Naive thymus-derived CD4-positive, alpha-beta T cell (primary cell): ENCODE results near the gene CUEDC1. TPM values are rescaled to one million over a fixed set of nuclear protein-coding genes. Genes with fewer than 3 reads are reported as not detected.
A peak's percentile ranks its signal among the peaks of the same experiment; 100 is the strongest.

Experiments
- ATAC-seq: fragments of 150-1000 bp; cut with Tn5 transposase; 2 replicates; pipeline ENCODE4 v1.10.0; 2021; ENCODE audit warnings: mild to moderate bottlenecking, moderate library complexity
- CTCF ChIA-PET: fragments of 350-600 bp; sonication (Branson Sonifier 250); formaldehyde crosslinking; loops from one replicate; lab custom pipeline; 2021; ENCODE audit warnings: antibody characterized with exemption; lab: Charles Lee
- POLR2A ChIA-PET: fragments of 350-600 bp; sonication (Branson Sonifier 250); formaldehyde crosslinking; loops from one replicate; lab custom pipeline; 2021; ENCODE audit warnings: antibody characterized with exemption, inconsistent platforms; lab: Charles Lee
- DNase-seq, 9 donors: peaks; one replicate each; pipeline versions ENCODE4 v3.0.0 to v3.0.0-alpha.2; 2020 to 2022; ENCODE audit warnings: mixed read lengths in 1 of 9
- H3K27ac ChIP-seq: one replicate; pipeline ENCODE4 v1.7.0; 2013; ENCODE audit warnings: mild to moderate bottlenecking, low read depth, low read length, moderate library complexity
- H3K27me3 ChIP-seq, 2 donors: one replicate each; pipeline ENCODE4 v1.7.0; 2013; ENCODE audit warnings: low read length in 2 of 2, mild to moderate bottlenecking in 2 of 2, moderate library complexity in 2 of 2; ENCODE audit not compliant: control insufficient read depth in 2 of 2, insufficient read depth in 2 of 2
- H3K36me3 ChIP-seq, 3 experiments: 1 replicate in 2 of 3; 2 replicates in 1 of 3; pipeline ENCODE4 v1.7.0; 2013; ENCODE audit warnings: low read length in 3 of 3, mild to moderate bottlenecking in 3 of 3, moderate library complexity in 1 of 3; ENCODE audit not compliant: insufficient read depth in 3 of 3, control insufficient read depth in 2 of 3
- H3K4me1 ChIP-seq, 2 donors: one replicate each; pipeline ENCODE4 v1.7.0; 2013; ENCODE audit warnings: low read length in 2 of 2, mild to moderate bottlenecking in 2 of 2, moderate library complexity in 1 of 2; ENCODE audit not compliant: control insufficient read depth in 2 of 2, insufficient read depth in 2 of 2
- H3K4me3 ChIP-seq: 2 replicates; pipeline ENCODE4 v1.7.0; 2013; ENCODE audit warnings: mild to moderate bottlenecking, low read length
- H3K9me3 ChIP-seq, 3 experiments: 1 replicate in 2 of 3; 2 replicates in 1 of 3; pipeline ENCODE4 v1.7.0; 2013; ENCODE audit warnings: low read length in 3 of 3; ENCODE audit not compliant: control insufficient read depth in 2 of 3
- H3K27ac Mint-ChIP-seq, 9 donors: one replicate each; pipeline ENCODE4 v1.8.0; 2020 to 2022; ENCODE audit warnings: mixed read lengths in 9 of 9, mild to moderate bottlenecking in 8 of 9, moderate library complexity in 5 of 9, inconsistent platforms in 2 of 9
- H3K27me3 Mint-ChIP-seq, 5 donors: one replicate each; pipeline ENCODE4 v1.8.0; 2021 to 2022; ENCODE audit warnings: mixed read lengths in 5 of 5, mild to moderate bottlenecking in 1 of 5
- H3K36me3 Mint-ChIP-seq, 5 donors: one replicate each; pipeline ENCODE4 v1.8.0; 2020 to 2022; ENCODE audit warnings: mixed read lengths in 5 of 5, mild to moderate bottlenecking in 3 of 5, inconsistent platforms in 1 of 5
- H3K4me1 Mint-ChIP-seq, 7 donors: one replicate each; pipeline ENCODE4 v1.8.0; 2020 to 2022; ENCODE audit warnings: mixed read lengths in 7 of 7, mild to moderate bottlenecking in 3 of 7, inconsistent platforms in 1 of 7
- H3K4me3 Mint-ChIP-seq, 10 donors: one replicate each; pipeline ENCODE4 v1.8.0; 2020 to 2022; ENCODE audit warnings: mild to moderate bottlenecking in 10 of 10, mixed read lengths in 10 of 10, moderate library complexity in 6 of 10, inconsistent platforms in 2 of 10
- H3K9me3 Mint-ChIP-seq, 11 donors: one replicate each; pipeline ENCODE4 v1.8.0; 2020 to 2022; ENCODE audit warnings: mixed read lengths in 11 of 11, mild to moderate bottlenecking in 4 of 11, inconsistent platforms in 1 of 11, moderate library complexity in 1 of 11
- intact Hi-C, 2 donors: fragments of 100-400 bp; cut with micrococcal nuclease; formaldehyde crosslinking; loops; one replicate each; pipeline ENCODE4 v1.15.1; 2023
- polyA plus RNA-seq, 2 donors: library from polyadenylated mRNA; unstranded; fragments of 300-500 nt; fragmentation: Illumina TruSeq; gene quantifications; one replicate each; pipeline ENCODE4 v1.2.3, GENCODE V29; 2021
- total RNA-seq, 6 experiments: library from RNA in 5 of 6; stranded (reverse) in 5 of 6; gene quantifications; 1 replicate in 5 of 6; 2 replicates in 1 of 6; pipeline ENCODE4 v1.2.3 and lab custom pipeline; 2021 to 2026

The CUEDC1 gene
- total and polyA plus RNA-seq, 7 experiments from 2014 or later, result 0.10 to 7.7 (median 1.0) TPM; not detected in 2

- no peaks in the 10 kb centered on the region for H3K36me3 ChIP-seq
- no peaks in the 10 kb centered on the region for H3K9me3 ChIP-seq
- no peaks in the 10 kb centered on the region for H3K4me1 ChIP-seq
- ATAC-seq (no peak), DNase-seq (no peak)
- H3K9me3 Mint-ChIP-seq, result no peaks in the 10 kb centered on the region
- H3K27me3 Mint-ChIP-seq, result peaks cover 0 to 41% (median 3%) of the 10 kb centered on the region in 5 donors
- H3K4me3 Mint-ChIP-seq, result no peak overlapping the region
- POLR2A ChIA-PET, result no interaction called here
- CTCF ChIA-PET, result no interaction called here
- H3K27ac Mint-ChIP-seq, result no peak overlapping the region
- H3K4me3 ChIP-seq, result no peak overlapping the region
- H3K27ac ChIP-seq, result no peak overlapping the region
- intact Hi-C loops, result no loop called here
- H3K27me3 ChIP-seq, result no peaks in the 10 kb centered on the region
- peaks cover 0 to 2% (median 0%) of the 10 kb centered on the region in 5 donors for H3K36me3 Mint-ChIP-seq
- no peaks in the 10 kb centered on the region for H3K4me1 Mint-ChIP-seq
These were observed 23.6 kb downstream of the CUEDC1 start for GRCh38 chr17:57931488-57932137.

- Mint-ChIP-seq H3K27ac (no peak overlapping the region), H3K36me3 (peaks cover 0 to 3% (median 0%) of the 10 kb centered on the region in 5 donors), H3K4me3 (no peak overlapping the region), H3K4me1 (no peaks in the 10 kb centered on the region), H3K9me3 (no peaks in the 10 kb centered on the region), H3K27me3 (peaks cover 0 to 42% (median 4%) of the 10 kb centered on the region in 5 donors)
- DNase-seq (no peak), ATAC-seq (no peak)
- Histone ChIP-seq H3K27me3 (no peaks in the 10 kb centered on the region), H3K4me1 (no peaks in the 10 kb centered on the region), H3K4me3 (no peak overlapping the region), H3K9me3 (no peaks in the 10 kb centered on the region), H3K36me3 (no peaks in the 10 kb centered on the region), H3K27ac (no peak overlapping the region)
- ChIA-PET POLR2A (no interaction called here), CTCF (no interaction called here)
- intact Hi-C loops, result no loop called here
These were observed 25.0 kb downstream of the CUEDC1 start for GRCh38 chr17:57930239-57930638.

GRCh38 chr17:57929386-57929785, 25.8 kb downstream of the CUEDC1 start:
- no peaks in the 10 kb centered on the region for H3K4me1 ChIP-seq
- no peak overlapping the region for H3K4me3 Mint-ChIP-seq
- H3K27me3 Mint-ChIP-seq, result peaks cover 0 to 47% (median 4%) of the 10 kb centered on the region in 5 donors
- H3K27me3 ChIP-seq, result no peaks in the 10 kb centered on the region
- ChIA-PET POLR2A (no interaction called here), CTCF (no interaction called here)
- ATAC-seq (no peak), DNase-seq (no peak)
- H3K27ac Mint-ChIP-seq, result no peak overlapping the region
- no peaks in the 10 kb centered on the region for H3K4me1 Mint-ChIP-seq
- no peaks in the 10 kb centered on the region for H3K9me3 ChIP-seq
- H3K9me3 Mint-ChIP-seq, result no peaks in the 10 kb centered on the region
- no peak overlapping the region for H3K4me3 ChIP-seq
- no peak overlapping the region for H3K27ac ChIP-seq
- H3K36me3 ChIP-seq, result no peaks in the 10 kb centered on the region
- H3K36me3 Mint-ChIP-seq, result peaks cover 0 to 3% (median 0%) of the 10 kb centered on the region in 5 donors
- intact Hi-C loops, result no loop called here

DNA sequence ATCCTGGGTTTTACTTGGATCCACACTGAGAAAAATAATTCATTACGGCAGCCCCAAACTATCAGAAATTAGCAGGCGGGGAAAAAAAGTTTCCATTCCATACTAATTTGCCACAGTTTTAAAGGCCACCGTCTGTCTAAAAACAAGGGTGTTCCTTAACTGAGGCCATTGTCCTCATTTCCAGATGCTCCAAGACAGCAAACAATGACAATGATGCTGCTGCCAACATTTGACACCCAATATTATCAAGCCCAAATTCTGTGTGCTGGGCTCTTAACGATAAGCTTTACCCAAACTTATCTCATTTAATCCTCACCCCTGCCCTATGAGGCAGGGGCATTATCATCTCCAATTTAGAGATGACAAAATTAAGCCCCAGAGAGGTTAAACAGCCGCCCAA, 26.3 kb downstream of the CUEDC1 start:
- Mint-ChIP-seq H3K36me3 (peaks cover 0 to 3% (median 0%) of the 10 kb centered on the region in 5 donors), H3K4me1 (no peaks in the 10 kb centered on the region), H3K27ac (no peak overlapping the region), H3K9me3 (no peaks in the 10 kb centered on the region), H3K27me3 (peaks cover 0 to 49% (median 4%) of the 10 kb centered on the region in 5 donors), H3K4me3 (no peak overlapping the region)
- CTCF ChIA-PET, result no interaction called here
- Histone ChIP-seq H3K4me3 (no peak overlapping the region), H3K4me1 (no peaks in the 10 kb centered on the region), H3K27ac (no peak overlapping the region), H3K36me3 (no peaks in the 10 kb centered on the region), H3K27me3 (no peaks in the 10 kb centered on the region), H3K9me3 (no peaks in the 10 kb centered on the region)
- intact Hi-C loops, result no loop called here
- POLR2A ChIA-PET, result no interaction called here
- ATAC-seq (no peak), DNase-seq (no peak)

DNA sequence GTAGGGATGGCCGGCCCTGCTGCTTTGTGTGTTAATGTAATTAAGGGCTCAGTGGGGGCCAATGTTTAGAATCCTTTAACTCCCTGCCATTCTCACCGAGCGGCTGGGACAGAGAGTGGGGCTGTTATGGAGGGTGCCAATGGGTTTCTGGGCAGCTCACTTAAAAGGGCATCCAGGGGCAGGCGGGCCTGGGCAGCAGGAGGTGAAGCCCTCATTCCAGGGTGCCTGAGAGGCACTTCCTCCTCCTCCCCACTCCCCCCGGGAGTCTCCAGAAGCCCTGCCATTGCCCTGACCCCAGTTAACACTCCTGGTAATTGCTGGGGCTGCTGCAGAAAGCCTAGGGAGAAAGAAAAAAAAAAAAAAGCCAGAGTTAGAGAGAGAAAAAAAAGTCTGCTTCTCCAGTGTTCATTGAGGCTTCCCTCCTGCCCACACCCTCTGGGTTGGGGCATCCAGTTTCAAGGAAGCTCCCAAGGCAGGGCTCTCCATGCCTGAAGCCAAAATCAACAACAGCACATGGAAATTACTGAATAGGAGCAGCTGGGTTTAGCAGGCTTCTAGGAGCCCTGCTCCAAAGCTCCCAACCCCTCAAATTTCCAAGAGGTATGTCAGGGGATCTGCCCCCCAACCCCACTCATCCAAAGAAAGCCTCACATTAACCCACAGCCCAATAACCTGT, 28.0 kb downstream of the CUEDC1 start:
- CTCF ChIA-PET, result interaction anchor here (0.5 to 0.7 kb wide), 2 partner anchors 19 to 37 kb away, joined by 3 to 4 read pairs; no protein-coding TSS in a partner anchor
- H3K27ac Mint-ChIP-seq, result peak overlapping the region in 1 of 9 donors; percentile 12
- POLR2A ChIA-PET, result interaction anchor here (0.8 kb wide), 1 partner anchor 238 kb away, joined by 3 read pairs; no protein-coding TSS in a partner anchor

GRCh38 chr17:57926723-57927047, 28.5 kb downstream of the CUEDC1 start:
- intact Hi-C loops, result no loop called here
- no peaks in the 10 kb centered on the region for H3K27me3 ChIP-seq
- POLR2A ChIA-PET, result interaction anchor here (0.8 kb wide), 1 partner anchor 239 kb away, joined by 3 read pairs; no protein-coding TSS in a partner anchor

More for the DNA sequence above, 28.0 kb downstream of the CUEDC1 start:
- intact Hi-C loops, result no loop called here
- no peaks in the 10 kb centered on the region for H3K9me3 Mint-ChIP-seq
- peaks cover 0 to 3% (median 0%) of the 10 kb centered on the region in 5 donors for H3K36me3 Mint-ChIP-seq
- no peaks in the 10 kb centered on the region for H3K9me3 ChIP-seq
- no peak overlapping the region for H3K4me3 ChIP-seq
- H3K27me3 ChIP-seq, result no peaks in the 10 kb centered on the region
- H3K27ac ChIP-seq, result no peak overlapping the region
- no peaks in the 10 kb centered on the region for H3K4me1 ChIP-seq
- peaks cover 0 to 46% (median 4%) of the 10 kb centered on the region in 5 donors for H3K27me3 Mint-ChIP-seq
- no peaks in the 10 kb centered on the region for H3K36me3 ChIP-seq
- no peak overlapping the region for H3K4me3 Mint-ChIP-seq
- DNase-seq (no peak), ATAC-seq (no peak)
- H3K4me1 Mint-ChIP-seq, result peaks cover 0 to 5% (median 0%) of the 10 kb centered on the region in 7 donors

More at GRCh38 chr17:57926723-57927047, 28.5 kb downstream of the CUEDC1 start:
- H3K9me3 Mint-ChIP-seq, result no peaks in the 10 kb centered on the region
- H3K36me3 Mint-ChIP-seq, result peaks cover 0 to 3% (median 0%) of the 10 kb centered on the region in 5 donors
- no peak for ATAC-seq
- no peaks in the 10 kb centered on the region for H3K4me1 ChIP-seq
- no peak overlapping the region for H3K4me3 ChIP-seq
- peaks cover 0 to 49% (median 4%) of the 10 kb centered on the region in 5 donors for H3K27me3 Mint-ChIP-seq
- DNase-seq, result no peak
- CTCF ChIA-PET, result interaction anchor here (0.5 to 0.7 kb wide), 2 partner anchors 19 to 36 kb away, joined by 3 to 4 read pairs; no protein-coding TSS in a partner anchor
- peaks cover 0 to 5% (median 0%) of the 10 kb centered on the region in 7 donors for H3K4me1 Mint-ChIP-seq
- no peaks in the 10 kb centered on the region for H3K9me3 ChIP-seq
- no peaks in the 10 kb centered on the region for H3K36me3 ChIP-seq
- no peak overlapping the region for H3K27ac ChIP-seq
- no peak overlapping the region for H3K4me3 Mint-ChIP-seq
- no peak overlapping the region for H3K27ac Mint-ChIP-seq
